ENCODE results near the gene PCBD1.
A peak's percentile ranks its signal among the peaks of the same experiment; 100 is the strongest.

The PCBD1 gene

DNA sequence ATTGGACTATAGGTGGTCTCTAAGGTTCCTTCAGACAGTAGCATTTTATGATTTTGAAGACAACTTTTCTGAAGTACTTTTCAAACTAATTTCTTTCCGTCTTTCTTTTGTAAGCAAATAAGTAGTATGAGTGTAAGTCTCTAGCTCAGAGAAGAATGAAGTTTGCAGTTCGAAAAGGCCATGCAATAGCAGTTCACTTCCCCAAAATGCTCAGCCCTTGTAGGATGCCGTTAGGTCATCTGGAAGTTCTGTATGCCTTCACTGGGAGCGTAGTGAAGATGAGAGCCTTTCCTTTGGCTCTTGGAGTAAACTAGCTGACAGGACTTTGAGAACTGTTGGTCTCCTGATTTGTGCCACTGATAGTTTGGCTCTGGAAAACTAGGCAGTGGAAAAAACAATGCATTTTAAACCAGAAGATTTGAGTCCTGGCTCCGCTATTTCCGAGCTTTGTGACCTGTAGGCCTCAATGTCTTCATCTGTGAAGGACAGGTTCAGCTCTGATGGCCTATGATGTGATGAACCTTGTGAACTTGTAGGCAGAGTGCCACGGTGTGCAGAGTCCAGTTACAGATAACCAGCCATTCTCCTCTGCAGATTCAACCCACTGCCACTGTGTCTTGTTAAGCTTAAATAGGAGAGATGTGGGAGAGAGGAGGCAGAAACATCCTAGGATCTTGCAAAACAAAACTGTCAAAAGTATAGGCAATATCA is 53.8 kb downstream of the PCBD1 start:
- H3K27ac ChIP-seq, result no peak overlapping the region
- no peaks in the 10 kb centered on the region for H3K9me3 ChIP-seq
- DNase-seq, result no peak
- TF ChIP-seq, protein P1, sequence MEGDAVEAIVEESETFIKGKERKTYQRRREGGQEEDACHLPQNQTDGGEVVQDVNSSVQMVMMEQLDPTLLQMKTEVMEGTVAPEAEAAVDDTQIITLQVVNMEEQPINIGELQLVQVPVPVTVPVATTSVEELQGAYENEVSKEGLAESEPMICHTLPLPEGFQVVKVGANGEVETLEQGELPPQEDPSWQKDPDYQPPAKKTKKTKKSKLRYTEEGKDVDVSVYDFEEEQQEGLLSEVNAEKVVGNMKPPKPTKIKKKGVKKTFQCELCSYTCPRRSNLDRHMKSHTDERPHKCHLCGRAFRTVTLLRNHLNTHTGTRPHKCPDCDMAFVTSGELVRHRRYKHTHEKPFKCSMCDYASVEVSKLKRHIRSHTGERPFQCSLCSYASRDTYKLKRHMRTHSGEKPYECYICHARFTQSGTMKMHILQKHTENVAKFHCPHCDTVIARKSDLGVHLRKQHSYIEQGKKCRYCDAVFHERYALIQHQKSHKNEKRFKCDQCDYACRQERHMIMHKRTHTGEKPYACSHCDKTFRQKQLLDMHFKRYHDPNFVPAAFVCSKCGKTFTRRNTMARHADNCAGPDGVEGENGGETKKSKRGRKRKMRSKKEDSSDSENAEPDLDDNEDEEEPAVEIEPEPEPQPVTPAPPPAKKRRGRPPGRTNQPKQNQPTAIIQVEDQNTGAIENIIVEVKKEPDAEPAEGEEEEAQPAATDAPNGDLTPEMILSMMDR (IDR thresholded peaks at IDR 0.05), result no peak
- no peaks in the 10 kb centered on the region for H3K27me3 ChIP-seq
- H3K36me3 ChIP-seq, result peaks cover 0 to 4% (median 0%) of the 10 kb centered on the region in 3 donors
- H3K4me3 ChIP-seq, result no peak overlapping the region
- peaks cover 0 to 45% (median 8%) of the 10 kb centered on the region in 4 donors for H3K4me1 ChIP-seq
- intact Hi-C loops (cut with DNase I; ENCODE audit: low total_unique reads), result no loop called here

- Histone ChIP-seq H3K27ac (no peak overlapping the region), H3K27me3 (no peaks in the 10 kb centered on the region), H3K4me1 (peaks cover 0 to 45% (median 8%) of the 10 kb centered on the region in 4 donors), H3K9me3 (no peaks in the 10 kb centered on the region), H3K36me3 (peaks cover 0 to 4% (median 0%) of the 10 kb centered on the region in 3 donors), H3K4me3 (no peak overlapping the region)
- intact Hi-C loops (cut with DNase I; ENCODE audit: low total_unique reads), result no loop called here
- TF ChIP-seq, protein P1 (IDR thresholded peaks at IDR 0.05), result no peak
- DNase-seq, result no peak
Measured at GRCh38 chr10:70834021-70834420, 54.3 kb downstream of the PCBD1 start.

DNA sequence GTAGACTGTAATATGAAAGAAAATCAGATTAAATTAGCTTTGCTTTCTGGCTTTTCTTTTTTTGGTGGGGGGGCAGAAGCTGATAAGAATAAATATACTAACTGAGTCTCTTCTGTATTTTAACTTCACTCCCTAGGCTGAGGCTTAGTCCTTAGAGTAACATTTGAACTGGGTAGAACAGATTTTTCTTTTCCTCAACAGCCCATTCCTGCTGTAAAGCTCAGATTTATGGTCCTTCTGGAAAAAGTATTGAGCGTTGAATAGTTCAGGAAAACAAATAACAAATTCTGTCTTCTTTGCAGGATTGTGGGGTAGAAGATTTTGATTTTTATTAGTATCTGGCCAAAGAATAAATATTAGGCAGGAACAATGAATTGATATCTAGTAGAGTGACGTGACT is 54.8 kb downstream of the PCBD1 start:
- no peak for DNase-seq
- Histone ChIP-seq H3K36me3 (peaks cover 0 to 4% (median 0%) of the 10 kb centered on the region in 3 donors), H3K4me3 (no peak overlapping the region), H3K9me3 (no peaks in the 10 kb centered on the region), H3K4me1 (peaks cover 0 to 45% (median 8%) of the 10 kb centered on the region in 4 donors), H3K27ac (peak overlapping the region in 1 of 2 donors; percentile 18), H3K27me3 (no peaks in the 10 kb centered on the region)
- TF ChIP-seq, protein P1 (IDR thresholded peaks at IDR 0.05), result no peak
- intact Hi-C loops (cut with DNase I; ENCODE audit: low total_unique reads), result no loop called here
